Panc1 (cell line): ENCODE measurements around the gene STARD13.

Experiments used
- CTCF ChIP-seq: fragments of 450-650 bp; IDR thresholded peaks from 2 replicates; pipeline ENCODE4 v1.5.1; 2017; ENCODE audit warnings: mild to moderate bottlenecking
- POLR2AphosphoS5 ChIP-seq: IDR thresholded peaks from 2 replicates; pipeline ENCODE4 v1.6.1; 2012; ENCODE audit warnings: mild to moderate bottlenecking, low read depth, low read length, moderate library complexity
- REST ChIP-seq, 2 experiments: IDR thresholded peaks; 2 replicates each; pipeline ENCODE4 v1.6.1; 2011 to 2012; ENCODE audit warnings: low read depth in 2 of 2, control low read depth in 1 of 2, low read length in 1 of 2, mild to moderate bottlenecking in 1 of 2, moderate library complexity in 1 of 2; ENCODE audit not compliant: insufficient read depth in 1 of 2

- TF ChIP-seq CTCF (no peak), REST (IDR thresholded peaks at IDR 0.05; ENCODE audit: insufficient read depth in 1 of 2, low read depth in 2 of 2, low read length in 1 of 2) (no peak), POLR2AphosphoS5 (no peak)
Measured at GRCh38 chr13:33119856-33120543, 165.6 kb downstream of the STARD13 start.
